Measurements from ENCODE around the gene PHC3.

PHC3 gene

GRCh38 chr3:170098753-170099152, 82.8 kb downstream of the PHC3 start:
- H3K27ac ChIP-seq (replicated peaks), result no peak overlapping the region
- DNase-seq (ENCODE audit: low read depth in 1 of 2, low spot score in 1 of 2), result no peak
- H3K27me3 ChIP-seq (ENCODE audit: insufficient read depth, poor library complexity, severe bottlenecking), result no peaks in the 10 kb centered on the region
- no peak overlapping the region for H3K4me3 ChIP-seq (replicated peaks; ENCODE audit: insufficient read depth, low read length)
- TF ChIP-seq SPI1 (IDR thresholded peaks at IDR 0.05; ENCODE audit: borderline replicate concordance, low read depth), result no peak
- TF ChIP-seq POLR2AphosphoS5 (IDR thresholded peaks at IDR 0.05; ENCODE audit: low read depth), result no peak
- TF ChIP-seq REST (IDR thresholded peaks at IDR 0.05; ENCODE audit: insufficient replicate concordance, low read depth), result no peak
- no peak for TF ChIP-seq CTCF (IDR thresholded peaks at IDR 0.05; ENCODE audit: insufficient read depth, low read length)
- TF ChIP-seq GABPA (IDR thresholded peaks at IDR 0.05; ENCODE audit: low read depth), result no peak

GRCh38 chr3:170096342-170096741, 85.2 kb downstream of the PHC3 start:
- no peaks in the 10 kb centered on the region for H3K27me3 ChIP-seq (ENCODE audit: insufficient read depth, poor library complexity, severe bottlenecking)
- TF ChIP-seq CTCF (IDR thresholded peaks at IDR 0.05; ENCODE audit: insufficient read depth, low read length), result no peak
- no peak for TF ChIP-seq REST (IDR thresholded peaks at IDR 0.05; ENCODE audit: insufficient replicate concordance, low read depth)
- TF ChIP-seq POLR2AphosphoS5 (IDR thresholded peaks at IDR 0.05; ENCODE audit: low read depth), result no peak
- TF ChIP-seq SPI1 (IDR thresholded peaks at IDR 0.05; ENCODE audit: borderline replicate concordance, low read depth), result no peak
- no peak for TF ChIP-seq GABPA (IDR thresholded peaks at IDR 0.05; ENCODE audit: low read depth)
- no peak overlapping the region for H3K4me3 ChIP-seq (replicated peaks; ENCODE audit: insufficient read depth, low read length)
- DNase-seq (ENCODE audit: low read depth in 1 of 2, low spot score in 1 of 2), result no peak
- no peak overlapping the region for H3K27ac ChIP-seq (replicated peaks)

GRCh38 chr3:170095771-170096170, 85.8 kb downstream of the PHC3 start:
- TF ChIP-seq POLR2AphosphoS5 (IDR thresholded peaks at IDR 0.05; ENCODE audit: low read depth), result no peak
- no peak for TF ChIP-seq SPI1 (IDR thresholded peaks at IDR 0.05; ENCODE audit: borderline replicate concordance, low read depth)
- TF ChIP-seq GABPA (IDR thresholded peaks at IDR 0.05; ENCODE audit: low read depth), result no peak
- TF ChIP-seq REST (IDR thresholded peaks at IDR 0.05; ENCODE audit: insufficient replicate concordance, low read depth), result no peak
- no peak for TF ChIP-seq CTCF (IDR thresholded peaks at IDR 0.05; ENCODE audit: insufficient read depth, low read length)

More at GRCh38 chr3:170095771-170096170, 85.8 kb downstream of the PHC3 start:
- Histone ChIP-seq H3K4me3 (replicated peaks; ENCODE audit: insufficient read depth, low read length) (no peak overlapping the region), H3K27ac (replicated peaks) (no peak overlapping the region), H3K27me3 (ENCODE audit: insufficient read depth, poor library complexity, severe bottlenecking) (no peaks in the 10 kb centered on the region)
- DNase-seq (ENCODE audit: low read depth in 1 of 2, low spot score in 1 of 2), result no peak

Data from HL-60 (cell line).